GM12801 (cell line): ENCODE data around the gene AUP1.

Experiments used
- CTCF ChIP-seq: IDR thresholded peaks from one replicate; pipeline ENCODE4 v1.5.1; 2011; ENCODE audit warnings: control low read depth; ENCODE audit not compliant: insufficient read length; ENCODE audit errors: extremely low read depth

The AUP1 gene

DNA sequence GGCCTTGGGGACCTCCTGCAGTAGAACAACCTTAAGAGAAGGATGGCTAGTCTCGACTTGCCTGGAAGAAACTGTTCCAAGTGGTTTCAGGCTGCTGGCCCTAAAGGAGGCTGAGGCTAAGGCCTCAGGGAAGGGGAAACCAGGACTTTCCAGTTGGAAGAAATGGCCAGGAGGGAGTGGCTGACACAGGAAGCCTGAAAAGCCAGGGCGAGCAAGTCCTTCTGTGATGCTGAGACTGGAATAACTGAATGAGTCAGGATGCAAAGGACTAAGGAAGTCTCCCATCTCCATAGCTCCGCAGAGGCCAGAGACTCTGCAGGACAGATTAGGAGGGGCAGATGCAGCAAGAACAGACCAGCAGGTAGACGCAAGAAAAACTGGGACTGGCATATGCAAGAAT lies 7.6 kb upstream of the AUP1 start:
- no peak for TF ChIP-seq CTCF

- TF ChIP-seq CTCF = no peak
Observed at GRCh38 chr2:74536166-74536950, 6.9 kb upstream of the AUP1 start.

DNA sequence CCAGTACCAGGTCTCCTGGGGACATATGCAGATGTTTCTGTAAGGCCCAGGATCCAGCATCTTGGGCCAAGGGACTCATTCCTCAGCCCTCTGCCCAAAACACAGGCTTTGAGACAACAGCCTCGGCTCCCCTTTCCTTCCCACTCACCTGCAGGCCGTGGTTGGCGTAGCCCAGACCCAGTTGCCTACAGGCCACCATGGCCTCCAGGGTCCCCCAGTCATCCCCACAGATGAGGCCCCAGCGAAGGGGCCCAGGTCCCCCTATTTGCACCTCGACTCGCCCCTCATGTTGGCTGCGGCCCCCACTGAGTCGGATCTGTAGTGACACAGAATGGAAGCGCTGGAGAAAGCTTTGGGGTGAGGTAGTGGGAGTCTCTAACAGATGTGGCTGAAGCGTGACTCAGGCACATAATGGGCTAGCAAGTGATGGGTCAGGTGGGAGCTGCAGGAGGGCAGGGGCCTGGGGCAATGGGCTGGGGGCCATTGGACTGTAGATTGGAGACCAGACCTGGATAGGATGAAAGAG lies 6.0 kb upstream of the AUP1 start:
- TF ChIP-seq CTCF = no peak

- TF ChIP-seq CTCF = no peak
Observed at GRCh38 chr2:74534411-74534810, 4.9 kb upstream of the AUP1 start.

DNA sequence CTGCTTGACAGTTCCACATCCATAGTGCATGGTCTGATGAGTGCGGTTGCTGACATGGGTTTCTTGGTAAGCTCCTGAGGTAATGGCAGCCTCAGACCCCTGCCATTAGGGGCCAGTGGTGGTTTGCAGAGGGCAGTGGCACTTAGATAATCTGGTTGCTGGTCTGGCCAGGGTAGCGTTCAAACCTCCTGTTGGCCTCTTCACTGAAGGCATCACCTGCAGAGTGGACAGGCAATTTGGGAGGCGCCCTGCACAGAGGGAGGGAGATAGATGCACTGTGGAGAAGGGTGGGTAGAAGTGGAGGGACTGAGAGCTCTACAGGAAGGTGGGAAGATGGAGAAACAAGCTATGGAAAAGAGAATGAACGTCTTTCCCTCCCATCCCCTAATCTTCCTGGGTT lies 4.0 kb upstream of the AUP1 start:
- no peak for TF ChIP-seq CTCF

GRCh38 chr2:74532222-74532621 lies 2.7 kb upstream of the AUP1 start:
- no peak for TF ChIP-seq CTCF

GRCh38 chr2:74531666-74532065 lies 2.2 kb upstream of the AUP1 start:
- TF ChIP-seq CTCF = no peak
